Fibroblast of lung (primary cell): ENCODE results near the gene RGS3. TPM values are rescaled to one million over a fixed set of nuclear protein-coding genes. Genes with fewer than 3 reads are reported as not detected.

Experiments
- DNase-seq, 2 donors: peaks; one replicate each; pipeline versions ENCODE4 v3.0.0 to v3.0.0-alpha.2; 2010; ENCODE audit warnings: low read depth in 2 of 2
- H2AFZ ChIP-seq: 2 replicates; pipeline ENCODE4 v1.5.1; 2012; ENCODE audit warnings: low read length, control low read depth, inconsistent platforms
- H3K27ac ChIP-seq: 2 replicates; pipeline ENCODE4 v1.5.1; 2011; ENCODE audit warnings: low read length, control low read depth; ENCODE audit not compliant: insufficient read depth
- H3K27me3 ChIP-seq: 2 replicates; pipeline ENCODE4 v1.5.1; 2011; ENCODE audit warnings: mild to moderate bottlenecking, low read length; ENCODE audit not compliant: control insufficient read depth, insufficient read depth
- H3K36me3 ChIP-seq: 2 replicates; pipeline ENCODE4 v1.5.1; 2011; ENCODE audit warnings: low read length; ENCODE audit not compliant: control insufficient read depth, insufficient read depth
- H3K4me1 ChIP-seq: 2 replicates; pipeline ENCODE4 v1.5.1; 2011; ENCODE audit warnings: low read length; ENCODE audit not compliant: control insufficient read depth, insufficient read depth; ENCODE audit errors: extremely low read depth
- H3K4me2 ChIP-seq: 2 replicates; pipeline ENCODE4 v1.5.1; 2011; ENCODE audit warnings: low read length, control low read depth; ENCODE audit not compliant: insufficient read depth; ENCODE audit errors: extremely low read depth
- H3K4me3 ChIP-seq, 4 experiments: fragments of 200-600 bp in 1 of 4; sonication (generic) in 1 of 4; replicated peaks in 1 of 4; 2 replicates each; pipeline ENCODE4 v1.5.1; 2011 to 2016; ENCODE audit warnings: low read length in 4 of 4, low read depth in 3 of 4, mild to moderate bottlenecking in 3 of 4, control low read depth in 2 of 4, inconsistent platforms in 1 of 4, mixed read lengths in 1 of 4; ENCODE audit not compliant: insufficient read depth in 1 of 4; ENCODE audit errors: control extremely low read depth in 1 of 4
- H3K79me2 ChIP-seq: 2 replicates; pipeline ENCODE4 v1.5.1; 2012; ENCODE audit warnings: mild to moderate bottlenecking, low read length, inconsistent platforms; ENCODE audit not compliant: control insufficient read depth, insufficient read depth
- H3K9ac ChIP-seq: 2 replicates; pipeline ENCODE4 v1.5.1; 2011; ENCODE audit warnings: mild to moderate bottlenecking, low read length, control low read depth; ENCODE audit not compliant: insufficient read depth
- H3K9me3 ChIP-seq: 2 replicates; pipeline ENCODE4 v1.5.1; 2012; ENCODE audit warnings: low read depth, low read length; ENCODE audit not compliant: control insufficient read depth, insufficient read depth
- H4K20me1 ChIP-seq: 2 replicates; pipeline ENCODE4 v1.5.1; 2011; ENCODE audit warnings: low read length; ENCODE audit not compliant: control insufficient read depth, insufficient read depth; ENCODE audit errors: extremely low read depth
- EZH2 ChIP-seq: IDR thresholded peaks from 2 replicates; pipeline ENCODE4 v1.5.1; 2012; ENCODE audit warnings: low read length, control low read depth, mild to moderate bottlenecking; ENCODE audit errors: missing control alignments
- polyA plus RNA-seq, 2 donors: library from polyadenylated mRNA; depleted of rRNA in 1 of 2; stranded (reverse) in 1 of 2; unstranded in 1 of 2; fragments of >200 nt; gene quantifications; 2 replicates each; pipeline ENCODE4 v1.2.1, GENCODE V29; 2011 to 2012; ENCODE audit warnings: missing spikeins in 1 of 2
- total RNA-seq: library from RNA; depleted of rRNA; stranded (reverse); fragments of >200 nt; gene quantifications from 2 replicates; pipeline ENCODE4 v1.2.1, GENCODE V29; 2014
- TF ChIP-seq, protein P1 (sequence below), 2 donors: IDR thresholded peaks in 1 of 2; conservative IDR thresholded peaks in 1 of 2; 1 replicate in 1 of 2; 2 replicates in 1 of 2; pipeline ENCODE4 v1.5.1; 2011 to 2012; ENCODE audit warnings: low read length in 2 of 2, control low read depth in 1 of 2, inconsistent platforms in 1 of 2, low read depth in 1 of 2, mild to moderate bottlenecking in 1 of 2

The RGS3 gene
- total and polyA plus RNA-seq, 2 donors (not counting 1 experiment from before 2014, with no cell fraction given), result 48.1 to 74.3 TPM

GRCh38 chr9:113461943-113462342 lies 1.6 kb upstream of the RGS3 start:
- H3K4me2 ChIP-seq, result no peak overlapping the region
- H3K27ac ChIP-seq, result no peak overlapping the region
- no peak overlapping the region for H2AFZ ChIP-seq
- H3K79me2 ChIP-seq, result no peaks in the 10 kb centered on the region
- no peaks in the 10 kb centered on the region for H4K20me1 ChIP-seq
- no peak overlapping the region for H3K4me3 ChIP-seq
- H3K4me1 ChIP-seq, result no peaks in the 10 kb centered on the region
- no peak for DNase-seq
- peaks cover 2% of the 10 kb centered on the region for H3K27me3 ChIP-seq
- H3K9me3 ChIP-seq, result no peaks in the 10 kb centered on the region
- no peaks in the 10 kb centered on the region for H3K36me3 ChIP-seq
- TF ChIP-seq, protein P1, sequence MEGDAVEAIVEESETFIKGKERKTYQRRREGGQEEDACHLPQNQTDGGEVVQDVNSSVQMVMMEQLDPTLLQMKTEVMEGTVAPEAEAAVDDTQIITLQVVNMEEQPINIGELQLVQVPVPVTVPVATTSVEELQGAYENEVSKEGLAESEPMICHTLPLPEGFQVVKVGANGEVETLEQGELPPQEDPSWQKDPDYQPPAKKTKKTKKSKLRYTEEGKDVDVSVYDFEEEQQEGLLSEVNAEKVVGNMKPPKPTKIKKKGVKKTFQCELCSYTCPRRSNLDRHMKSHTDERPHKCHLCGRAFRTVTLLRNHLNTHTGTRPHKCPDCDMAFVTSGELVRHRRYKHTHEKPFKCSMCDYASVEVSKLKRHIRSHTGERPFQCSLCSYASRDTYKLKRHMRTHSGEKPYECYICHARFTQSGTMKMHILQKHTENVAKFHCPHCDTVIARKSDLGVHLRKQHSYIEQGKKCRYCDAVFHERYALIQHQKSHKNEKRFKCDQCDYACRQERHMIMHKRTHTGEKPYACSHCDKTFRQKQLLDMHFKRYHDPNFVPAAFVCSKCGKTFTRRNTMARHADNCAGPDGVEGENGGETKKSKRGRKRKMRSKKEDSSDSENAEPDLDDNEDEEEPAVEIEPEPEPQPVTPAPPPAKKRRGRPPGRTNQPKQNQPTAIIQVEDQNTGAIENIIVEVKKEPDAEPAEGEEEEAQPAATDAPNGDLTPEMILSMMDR (conservative IDR thresholded peaks at IDR 0.05 in 1 of 2, IDR thresholded peaks at IDR 0.05 in 1 of 2; ENCODE audit: low read depth in 1 of 2, low read length in 2 of 2), result no peak
- no peak for TF ChIP-seq EZH2
- H3K9ac ChIP-seq, result no peak overlapping the region

- Histone ChIP-seq H3K9ac (no peak overlapping the region), H3K4me1 (no peaks in the 10 kb centered on the region), H3K4me3 (no peak overlapping the region), H3K36me3 (no peaks in the 10 kb centered on the region), H2AFZ (no peak overlapping the region), H3K4me2 (no peak overlapping the region), H3K9me3 (no peaks in the 10 kb centered on the region), H3K27me3 (peaks cover 2% of the 10 kb centered on the region), H3K27ac (no peak overlapping the region), H4K20me1 (no peaks in the 10 kb centered on the region), H3K79me2 (no peaks in the 10 kb centered on the region)
- TF ChIP-seq, protein P1 (conservative IDR thresholded peaks at IDR 0.05 in 1 of 2, IDR thresholded peaks at IDR 0.05 in 1 of 2; ENCODE audit: low read depth in 1 of 2, low read length in 2 of 2), result no peak
- TF ChIP-seq EZH2, result peak; percentile 39
- DNase-seq, result no peak
Measured at GRCh38 chr9:113462781-113463286, 693 bp upstream of the RGS3 start.

DNA sequence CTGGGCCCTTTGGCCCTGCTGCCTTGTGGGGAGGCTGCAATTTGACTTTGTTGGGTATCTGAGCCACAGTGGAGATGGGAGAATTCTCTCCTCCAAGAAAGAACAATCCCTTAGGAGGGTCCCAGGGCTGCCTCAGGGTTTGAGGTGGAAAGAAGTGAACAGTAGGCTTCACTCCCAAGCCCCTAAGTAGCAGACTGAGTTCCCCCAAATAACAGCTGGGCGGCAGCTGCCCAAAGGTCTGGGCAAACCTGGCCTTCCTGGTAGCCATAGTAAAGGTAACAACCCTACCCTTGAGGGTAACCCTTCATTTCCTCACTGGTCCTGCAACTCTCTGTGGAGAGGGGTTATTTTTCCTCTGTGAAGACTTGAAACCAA lies 746 bp downstream of the RGS3 start:
- H3K79me2 ChIP-seq, result no peaks in the 10 kb centered on the region
- no peaks in the 10 kb centered on the region for H3K36me3 ChIP-seq
- no peaks in the 10 kb centered on the region for H3K9me3 ChIP-seq
- H4K20me1 ChIP-seq, result no peaks in the 10 kb centered on the region
- TF ChIP-seq EZH2, result no peak
- TF ChIP-seq, protein P1 (conservative IDR thresholded peaks at IDR 0.05 in 1 of 2, IDR thresholded peaks at IDR 0.05 in 1 of 2; ENCODE audit: low read depth in 1 of 2, low read length in 2 of 2), result no peak
- H2AFZ ChIP-seq, result no peak overlapping the region
- peak overlapping the region in 2 of 4 experiments; percentile 39 to 47 for H3K4me3 ChIP-seq
- H3K27ac ChIP-seq, result no peak overlapping the region
- no peak for DNase-seq
- peaks cover 2% of the 10 kb centered on the region for H3K27me3 ChIP-seq
- H3K4me1 ChIP-seq, result peaks cover 2% of the 10 kb centered on the region
- H3K9ac ChIP-seq, result no peak overlapping the region
- H3K4me2 ChIP-seq, result peak overlapping the region; percentile 75
